VCaP (cell line): Measurements from ENCODE around the gene P2RY13.
A peak's percentile ranks its signal among the peaks of the same experiment; 100 is the strongest.

Experiments used
- H3K27ac ChIP-seq: fragments of 450-650 bp; 2 replicates; pipeline ENCODE4 v1.5.1; 2017
- TF ChIP-seq, protein P1 (sequence below): fragments of 450-650 bp; conservative IDR thresholded peaks from 2 replicates; pipeline ENCODE4 v1.5.1; 2017; ENCODE audit warnings: mild to moderate bottlenecking, moderate library complexity

Gene P2RY13

DNA sequence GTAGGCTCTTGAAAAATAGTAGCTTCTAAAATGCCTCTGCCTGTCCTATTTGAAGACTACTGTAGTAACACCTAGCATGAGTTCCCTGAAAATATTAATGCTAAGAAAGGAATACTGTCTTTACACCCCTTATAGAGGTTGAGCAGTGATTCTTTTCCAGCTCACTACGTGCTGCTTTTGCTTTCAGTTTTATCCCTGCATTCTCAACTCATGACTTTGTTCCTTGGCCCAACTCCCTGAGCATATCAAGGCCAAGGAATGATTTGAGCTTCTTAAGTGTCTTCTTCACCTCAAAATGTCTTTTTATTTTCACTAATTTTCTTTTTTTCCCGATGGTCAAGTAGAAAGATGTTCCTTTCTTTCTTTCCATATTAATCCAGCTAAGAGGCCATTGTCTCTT is 16.5 kb upstream of the P2RY13 start:
- TF ChIP-seq, protein P1, sequence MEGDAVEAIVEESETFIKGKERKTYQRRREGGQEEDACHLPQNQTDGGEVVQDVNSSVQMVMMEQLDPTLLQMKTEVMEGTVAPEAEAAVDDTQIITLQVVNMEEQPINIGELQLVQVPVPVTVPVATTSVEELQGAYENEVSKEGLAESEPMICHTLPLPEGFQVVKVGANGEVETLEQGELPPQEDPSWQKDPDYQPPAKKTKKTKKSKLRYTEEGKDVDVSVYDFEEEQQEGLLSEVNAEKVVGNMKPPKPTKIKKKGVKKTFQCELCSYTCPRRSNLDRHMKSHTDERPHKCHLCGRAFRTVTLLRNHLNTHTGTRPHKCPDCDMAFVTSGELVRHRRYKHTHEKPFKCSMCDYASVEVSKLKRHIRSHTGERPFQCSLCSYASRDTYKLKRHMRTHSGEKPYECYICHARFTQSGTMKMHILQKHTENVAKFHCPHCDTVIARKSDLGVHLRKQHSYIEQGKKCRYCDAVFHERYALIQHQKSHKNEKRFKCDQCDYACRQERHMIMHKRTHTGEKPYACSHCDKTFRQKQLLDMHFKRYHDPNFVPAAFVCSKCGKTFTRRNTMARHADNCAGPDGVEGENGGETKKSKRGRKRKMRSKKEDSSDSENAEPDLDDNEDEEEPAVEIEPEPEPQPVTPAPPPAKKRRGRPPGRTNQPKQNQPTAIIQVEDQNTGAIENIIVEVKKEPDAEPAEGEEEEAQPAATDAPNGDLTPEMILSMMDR, result no peak

DNA sequence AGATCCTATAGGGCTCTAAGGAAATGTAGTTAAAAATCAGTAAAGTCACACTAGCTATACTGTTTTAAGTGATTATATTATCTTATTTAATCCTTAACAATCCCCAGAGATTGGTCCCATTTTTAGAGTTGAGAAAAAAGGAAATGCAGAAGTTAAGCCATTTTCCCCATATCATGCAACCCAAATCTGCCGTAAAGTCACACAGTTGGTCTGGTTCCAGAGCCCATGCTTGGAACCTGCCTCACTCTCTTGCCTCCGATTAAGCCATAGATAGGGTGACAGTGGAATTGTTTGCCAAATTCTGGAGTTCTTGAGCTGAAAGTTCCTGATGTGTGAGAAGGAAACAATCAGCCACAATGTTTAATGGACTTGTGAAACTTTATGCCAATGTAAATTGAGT is 2.3 kb upstream of the P2RY13 start:
- no peak overlapping the region for H3K27ac ChIP-seq
- TF ChIP-seq, protein P1, result no peak

More for the DNA sequence above, 16.5 kb upstream of the P2RY13 start:
- no peak overlapping the region for H3K27ac ChIP-seq

DNA sequence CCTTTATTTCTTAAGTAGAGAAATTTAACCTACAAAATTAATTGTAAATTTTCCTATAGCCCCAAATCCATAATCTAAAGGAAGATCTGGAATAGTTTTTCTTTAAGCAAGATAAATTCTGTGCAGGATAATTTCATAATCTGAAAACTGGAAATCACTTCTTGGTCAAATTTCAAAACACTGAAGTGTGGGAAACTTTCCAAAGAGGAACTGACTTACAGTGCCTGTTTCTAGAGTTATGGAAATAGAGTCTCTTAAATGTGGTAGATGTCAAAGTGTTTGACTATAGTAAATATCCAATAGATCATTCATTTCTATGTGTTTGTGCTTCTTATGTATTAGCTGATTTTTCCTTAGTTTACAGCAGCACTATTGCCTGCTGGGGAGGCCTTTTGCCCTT is 1.6 kb upstream of the P2RY13 start:
- TF ChIP-seq, protein P1, result no peak
- H3K27ac ChIP-seq, result no peak overlapping the region

DNA sequence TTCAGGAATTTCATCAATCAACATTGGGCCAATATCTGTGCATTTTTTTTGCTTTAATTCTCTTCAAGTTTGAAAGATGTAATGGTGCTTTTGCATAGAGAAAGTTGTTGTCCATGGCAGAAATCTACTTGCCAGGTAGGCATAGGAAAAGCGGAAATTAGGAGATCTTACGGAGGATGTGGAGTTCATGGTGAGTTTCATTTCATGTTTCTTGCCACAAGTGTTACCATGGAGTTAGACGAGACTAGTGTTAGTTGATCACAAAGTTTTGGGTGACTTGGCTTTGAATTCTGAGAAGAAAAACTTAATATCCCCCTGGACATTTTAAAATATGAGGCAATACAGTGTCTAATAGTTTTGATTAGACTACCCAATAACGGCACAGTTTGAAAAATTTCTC is 1.0 kb upstream of the P2RY13 start:
- no peak overlapping the region for H3K27ac ChIP-seq
- TF ChIP-seq, protein P1, result no peak

DNA sequence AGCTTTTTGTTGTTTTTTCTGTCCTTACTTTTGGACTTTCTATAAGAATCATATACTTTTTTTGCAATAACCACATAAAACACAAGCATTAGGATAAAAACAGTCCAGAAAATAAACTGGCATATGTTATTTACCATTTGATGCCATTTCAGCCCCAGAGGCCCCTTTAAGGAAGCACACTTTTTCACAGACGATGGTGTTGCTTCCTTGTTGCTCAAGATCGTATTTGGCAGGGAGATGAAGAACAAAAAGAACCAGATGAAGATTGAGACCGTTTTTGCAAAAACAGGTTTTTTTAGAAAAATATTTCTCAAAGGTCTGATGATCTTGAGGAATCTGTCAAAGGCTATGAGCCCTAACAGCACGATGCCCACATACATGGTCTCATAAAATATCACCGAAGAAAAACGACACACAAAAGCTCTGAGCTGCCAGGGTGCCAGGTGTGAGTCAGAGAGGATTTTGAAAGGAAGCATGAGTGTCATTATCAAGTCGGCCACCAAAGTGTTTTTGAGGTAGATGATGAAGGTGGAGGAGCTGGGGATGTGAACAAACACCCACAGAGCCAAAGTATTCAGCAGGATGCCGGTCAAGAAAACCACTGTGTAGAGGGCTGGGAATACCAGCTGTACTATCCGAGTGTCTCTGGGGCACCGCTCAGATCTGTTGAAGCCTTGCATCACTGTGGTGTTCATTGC is 902 bp downstream of the P2RY13 start:
- H3K27ac ChIP-seq, result no peak overlapping the region
- TF ChIP-seq, protein P1, result no peak

DNA sequence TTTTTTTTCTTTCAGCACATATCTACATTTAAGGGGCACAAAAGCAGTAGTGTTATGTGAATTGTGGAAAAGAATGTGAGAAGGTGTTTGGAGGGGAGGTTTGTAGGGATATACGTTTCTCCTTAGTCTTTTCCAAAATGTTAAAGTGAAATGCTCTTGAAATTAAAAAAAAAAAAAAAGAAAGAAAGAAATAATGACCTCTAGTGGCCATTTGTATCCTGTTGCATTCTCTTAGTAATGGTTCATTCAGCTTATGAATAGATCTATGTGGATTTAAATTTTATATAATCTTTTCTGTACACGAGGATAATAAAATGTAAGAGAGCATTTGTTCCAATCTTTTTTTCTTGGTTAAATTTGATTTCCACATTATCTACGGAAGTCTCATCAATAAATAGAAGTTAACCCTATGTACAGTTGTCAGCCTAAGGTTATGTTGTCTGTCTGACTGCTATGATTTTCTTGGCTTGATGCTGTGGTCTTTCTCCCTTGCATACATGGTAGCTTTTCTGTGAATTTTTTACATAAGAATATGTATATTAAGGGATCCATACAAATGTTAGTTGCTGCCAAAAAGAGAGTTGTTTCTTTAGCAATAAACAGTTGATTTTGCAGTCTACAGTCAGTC is 1.7 kb downstream of the P2RY13 start:
- H3K27ac ChIP-seq, result no peak overlapping the region
- TF ChIP-seq, protein P1, result peak; percentile 82

DNA sequence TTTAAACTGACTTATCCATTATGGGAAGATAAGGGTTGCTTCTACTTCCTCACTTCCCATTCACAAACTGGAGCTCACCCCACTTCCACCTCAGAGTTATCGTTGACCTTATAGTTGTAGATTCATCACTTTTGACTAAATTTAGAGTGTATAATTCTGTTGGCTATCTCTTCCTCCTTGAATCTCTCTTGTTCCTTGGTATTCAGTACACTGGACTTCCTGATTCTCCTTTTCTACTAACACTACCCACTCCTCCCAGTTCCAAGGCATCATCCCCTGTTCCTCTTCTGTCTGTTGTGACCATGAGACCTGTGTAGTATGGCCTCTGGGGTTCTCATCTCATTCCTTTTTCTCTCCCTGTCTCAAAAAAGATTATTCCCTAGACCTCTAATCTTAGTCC is 6.8 kb downstream of the P2RY13 start:
- TF ChIP-seq, protein P1, result no peak
- no peak overlapping the region for H3K27ac ChIP-seq
